Measurements from ENCODE around the gene BMPR1A.
"Not testable (repeated sequence)": the region's sequence is repeated elsewhere in the genome, so short reads cannot be mapped to it uniquely, and the experiment has no call there.

The BMPR1A gene

DNA sequence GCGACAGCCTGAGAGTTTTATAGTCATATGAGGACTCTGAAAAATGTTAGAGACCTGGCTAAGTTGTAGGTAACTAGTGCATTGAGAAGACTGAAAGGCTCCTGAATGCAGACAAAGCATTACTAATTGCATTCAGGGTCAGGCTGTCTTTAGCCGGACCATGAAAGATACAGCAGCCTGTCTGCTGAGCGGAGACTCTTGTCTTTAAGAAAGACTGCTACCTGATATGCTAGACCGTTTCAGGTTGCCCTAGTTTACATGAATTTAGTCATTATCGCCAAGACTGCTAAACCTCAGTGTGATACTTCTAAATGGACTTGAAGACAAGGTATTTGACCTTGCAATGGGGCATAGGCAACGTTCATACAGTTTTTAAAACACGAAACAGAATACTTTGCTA is 81.2 kb downstream of the BMPR1A start:
- DNase-seq (ENCODE audit: low read depth in 2 of 3, low spot score in 1 of 3): no peak

DNA sequence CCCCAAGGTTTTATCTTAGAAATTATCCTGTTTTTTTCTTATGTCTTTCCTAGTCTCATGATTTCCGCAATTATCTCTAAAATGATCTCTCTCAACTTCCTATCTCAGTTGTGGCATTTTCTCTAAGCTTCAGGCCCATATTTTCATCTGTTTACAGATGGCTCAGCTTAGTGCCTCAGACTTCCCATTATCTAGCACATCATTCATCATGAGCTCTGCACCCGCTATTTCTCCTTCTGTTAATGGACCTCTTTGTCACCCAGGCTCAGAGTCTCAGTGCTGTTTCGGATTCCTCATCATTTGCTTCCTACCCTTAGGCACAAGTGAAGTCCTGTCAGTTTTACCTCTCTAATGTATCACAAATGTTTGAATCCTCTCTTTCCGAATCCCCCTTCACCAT is 84.1 kb downstream of the BMPR1A start:
- DNase-seq (ENCODE audit: low read depth in 2 of 3, low spot score in 1 of 3): no peak

DNA sequence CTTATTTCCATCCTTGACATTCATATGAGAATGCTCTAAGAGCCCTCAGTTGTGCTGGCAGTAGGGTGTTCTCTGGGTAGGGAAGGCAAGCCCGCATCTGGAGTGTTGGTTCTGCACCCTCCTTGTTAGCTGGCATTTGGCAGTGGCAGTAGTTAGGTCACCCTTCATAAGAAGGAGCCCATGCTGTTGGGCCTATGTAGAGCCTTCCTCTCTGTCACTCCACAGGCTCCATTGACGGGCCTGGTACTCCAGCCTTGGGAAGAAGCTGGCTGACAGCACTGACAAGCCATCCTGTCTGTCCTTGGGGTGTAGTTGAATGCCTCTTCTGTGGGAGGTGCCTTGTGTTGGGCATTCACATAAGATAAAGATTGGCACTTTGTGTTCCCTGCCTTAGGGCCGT is 89.7 kb downstream of the BMPR1A start:
- DNase-seq (ENCODE audit: low read depth in 2 of 3, low spot score in 1 of 3): no peak

DNA sequence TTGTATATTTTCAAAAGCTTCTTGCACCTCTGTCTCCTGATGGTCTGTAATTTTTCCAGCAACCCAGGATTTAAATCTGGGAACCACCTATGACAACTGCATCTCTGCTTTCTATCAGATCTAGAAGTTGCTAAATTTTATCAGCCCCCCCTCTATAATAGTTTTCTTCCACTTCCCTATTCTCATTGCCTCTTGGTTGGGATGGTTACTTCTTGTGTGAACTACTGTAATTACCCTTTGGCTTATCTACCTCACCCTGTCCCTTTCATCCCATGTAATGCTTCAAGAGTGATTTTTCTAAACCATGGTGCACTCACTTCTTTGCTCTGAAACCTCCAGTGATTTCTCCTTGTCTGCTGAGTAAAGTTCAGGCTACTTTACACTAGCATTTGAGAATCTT is 92.3 kb downstream of the BMPR1A start:
- no peak for DNase-seq (ENCODE audit: low read depth in 2 of 3, low spot score in 1 of 3)

DNA sequence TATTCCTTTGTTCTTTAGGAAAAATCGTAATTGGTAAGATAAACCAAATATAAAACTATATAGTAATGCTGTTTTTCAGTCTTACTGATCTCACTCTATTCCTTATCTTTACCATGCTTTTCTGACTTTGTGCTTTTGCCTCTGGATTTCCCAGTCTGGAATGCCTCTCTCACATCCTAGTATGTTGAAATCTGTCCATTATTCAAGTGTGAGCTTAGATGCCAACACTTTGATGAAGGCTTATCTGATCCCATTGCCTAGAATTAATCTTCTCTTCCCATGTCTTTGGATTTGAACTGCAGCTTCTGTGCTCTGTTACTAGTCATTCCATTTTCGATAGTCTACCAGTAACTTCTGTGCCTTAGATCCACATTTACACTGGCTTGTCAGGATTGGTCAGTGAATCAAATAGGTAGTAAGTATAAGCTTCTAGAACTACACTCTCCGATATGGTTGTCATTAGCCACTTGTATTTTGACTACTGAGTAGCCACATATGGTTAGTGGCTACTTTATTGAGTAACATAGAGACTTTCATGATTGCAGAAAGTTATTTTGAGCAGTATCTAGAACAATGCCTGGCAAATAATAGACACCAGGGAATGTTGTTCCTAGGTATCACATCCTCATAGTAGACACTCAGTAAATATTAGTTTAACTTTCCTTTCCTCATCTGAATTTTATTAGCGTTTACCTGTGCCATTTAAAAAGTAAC is 92.9 kb downstream of the BMPR1A start:
- no peak for DNase-seq (ENCODE audit: low read depth in 2 of 3, low spot score in 1 of 3)

DNA sequence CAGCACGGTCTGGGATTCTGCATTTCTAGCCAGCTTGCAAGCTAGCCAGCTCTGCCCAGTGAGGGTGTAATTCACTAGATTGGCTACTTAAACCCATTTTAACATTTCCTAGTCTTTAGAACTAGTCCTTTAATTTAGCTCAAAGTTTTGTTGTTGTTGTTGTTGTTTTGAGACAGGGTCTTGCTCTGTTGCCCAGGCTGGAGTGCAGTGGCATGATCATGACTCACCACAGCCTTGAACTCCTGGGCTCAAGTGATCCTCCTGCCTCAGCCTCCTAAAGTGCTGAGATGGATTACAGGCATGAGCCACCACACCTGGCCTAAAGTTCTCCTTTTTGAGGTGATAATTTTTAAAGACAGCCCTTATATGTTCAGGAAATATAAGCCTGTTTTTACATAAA is 94.1 kb downstream of the BMPR1A start:
- no peak for DNase-seq (ENCODE audit: low read depth in 2 of 3, low spot score in 1 of 3)

DNA sequence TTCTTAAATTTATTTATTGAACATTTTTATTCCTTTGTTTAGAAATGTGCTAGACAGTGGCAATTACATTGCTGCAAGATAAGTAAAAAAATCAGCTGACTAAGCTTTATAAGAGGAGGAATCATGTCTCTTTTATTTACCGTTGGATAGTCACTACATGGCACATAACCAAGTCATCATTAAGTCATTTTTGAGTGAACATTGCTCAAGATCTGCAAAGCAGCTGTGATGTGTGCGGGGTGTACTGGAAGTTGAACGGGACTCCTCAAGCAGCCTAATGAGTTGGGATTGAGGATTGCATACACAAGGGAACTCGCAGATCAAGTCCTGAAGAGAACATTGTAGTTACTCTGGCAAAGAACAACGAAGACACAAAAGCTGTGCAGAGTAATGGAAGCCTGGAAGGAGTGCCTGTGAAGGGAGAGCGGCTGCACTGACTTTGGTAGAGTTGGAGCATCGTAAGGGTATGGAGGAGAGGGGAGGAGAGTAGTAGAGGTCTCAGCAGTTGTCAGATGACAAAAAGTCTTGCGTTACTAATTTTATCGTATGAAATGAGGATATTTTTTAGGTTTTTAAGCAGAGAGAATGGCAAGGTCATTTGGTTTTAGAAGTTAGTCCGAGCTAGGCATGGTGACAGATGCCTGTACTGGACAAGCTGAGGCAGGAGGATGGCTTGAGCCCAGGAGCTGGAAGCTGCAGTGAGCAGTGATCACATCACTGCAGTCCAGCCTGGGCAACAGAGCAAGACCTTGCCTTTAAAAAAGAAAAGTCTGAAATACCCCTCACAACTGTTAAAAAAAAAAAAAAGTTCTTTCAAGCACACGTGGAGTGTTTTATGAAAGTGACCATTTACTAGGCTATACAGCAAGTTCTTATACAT is 95.1 kb downstream of the BMPR1A start:
- DNase-seq (ENCODE audit: low read depth in 2 of 3, low spot score in 1 of 3): no peak

DNA sequence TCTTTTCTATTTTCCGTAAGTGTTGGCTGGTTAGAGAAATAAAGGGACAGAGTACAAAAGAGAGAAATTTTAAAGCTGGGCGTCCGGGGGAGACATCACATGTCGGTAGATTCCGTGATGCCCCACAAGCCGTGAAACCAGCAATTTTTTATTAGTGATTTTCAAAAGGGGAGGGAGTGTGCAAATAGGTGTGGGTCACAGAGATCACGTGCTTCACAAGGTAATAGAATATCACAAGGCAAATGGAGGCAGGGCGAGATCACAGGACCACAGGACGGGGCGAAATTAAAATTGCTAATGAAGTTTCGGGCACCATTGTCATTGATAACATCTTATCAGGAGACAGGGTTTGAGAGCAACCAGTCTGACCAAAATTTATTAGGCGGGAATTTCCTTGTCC is 97.2 kb downstream of the BMPR1A start:
- DNase-seq (ENCODE audit: low read depth in 2 of 3, low spot score in 1 of 3): not testable (repeated sequence)

DNA sequence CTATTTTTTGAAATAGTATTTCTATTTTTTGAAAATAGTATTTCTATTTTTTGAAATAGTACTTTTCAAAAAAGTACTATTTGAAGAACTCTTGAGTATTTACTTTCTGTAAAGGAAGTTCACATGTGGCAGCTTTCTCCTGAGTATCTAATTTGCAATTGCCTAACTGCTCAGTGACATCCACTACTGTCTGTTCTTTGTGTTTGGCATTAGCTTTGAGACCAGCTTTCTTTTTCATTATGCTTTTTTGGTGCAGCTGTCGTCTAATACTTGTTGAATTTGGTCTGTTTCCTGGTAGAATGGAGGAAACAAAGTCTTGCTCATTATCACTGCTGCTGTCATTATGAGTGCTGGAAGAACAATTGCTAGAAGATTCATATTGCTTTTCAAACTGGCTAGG is 99.1 kb downstream of the BMPR1A start:
- DNase-seq (ENCODE audit: low read depth in 2 of 3, low spot score in 1 of 3): no peak

DNA sequence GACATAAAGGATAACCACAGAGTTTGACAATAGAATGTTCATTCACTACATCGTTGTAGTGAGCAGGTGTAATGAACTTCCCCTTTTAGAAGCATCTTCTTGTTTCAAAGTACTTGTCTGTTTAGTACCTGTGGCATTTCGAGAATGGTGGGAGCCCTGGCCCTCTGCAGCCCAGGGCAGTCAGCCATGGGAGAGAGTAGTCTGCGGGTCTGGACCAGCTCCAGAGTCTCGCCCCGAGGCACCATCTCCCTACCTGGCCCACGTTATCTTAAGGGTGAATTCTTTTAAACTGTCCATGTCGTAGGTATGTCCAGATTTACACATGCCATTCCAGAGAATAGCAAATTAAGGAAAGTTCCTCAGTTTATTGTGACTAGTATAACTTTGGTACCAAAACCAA is 99.7 kb downstream of the BMPR1A start:
- DNase-seq (ENCODE audit: low read depth in 2 of 3, low spot score in 1 of 3): no peak

DNA sequence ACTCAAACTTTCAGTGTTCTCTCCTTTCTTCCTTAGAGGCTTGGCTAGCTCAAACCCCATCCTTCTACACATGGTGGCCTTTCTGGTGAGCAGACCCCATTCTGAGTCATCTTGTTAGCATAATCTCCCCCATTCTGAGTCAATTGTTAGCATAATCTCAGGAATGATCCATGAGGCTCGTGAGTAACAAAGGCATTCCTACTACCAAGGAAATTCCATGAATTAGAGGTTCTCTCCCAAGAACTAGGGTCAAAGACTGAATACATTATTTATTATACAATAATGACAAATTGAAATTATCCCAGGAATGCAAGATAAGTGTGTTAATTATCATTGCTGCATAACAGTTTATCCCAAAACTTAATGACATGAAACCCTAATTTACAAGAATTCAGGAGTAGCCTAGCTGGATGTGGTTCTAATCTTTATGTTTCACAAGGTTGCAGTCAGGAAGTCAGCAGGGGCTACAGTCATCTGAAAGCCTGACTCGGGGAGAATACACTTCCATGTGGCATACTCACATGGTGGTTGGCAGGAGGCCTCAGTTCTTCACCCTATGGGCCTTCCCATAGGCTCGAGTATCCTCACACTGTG is 100.8 kb downstream of the BMPR1A start:
- no peak for DNase-seq (ENCODE audit: low read depth in 2 of 3, low spot score in 1 of 3)

DNA sequence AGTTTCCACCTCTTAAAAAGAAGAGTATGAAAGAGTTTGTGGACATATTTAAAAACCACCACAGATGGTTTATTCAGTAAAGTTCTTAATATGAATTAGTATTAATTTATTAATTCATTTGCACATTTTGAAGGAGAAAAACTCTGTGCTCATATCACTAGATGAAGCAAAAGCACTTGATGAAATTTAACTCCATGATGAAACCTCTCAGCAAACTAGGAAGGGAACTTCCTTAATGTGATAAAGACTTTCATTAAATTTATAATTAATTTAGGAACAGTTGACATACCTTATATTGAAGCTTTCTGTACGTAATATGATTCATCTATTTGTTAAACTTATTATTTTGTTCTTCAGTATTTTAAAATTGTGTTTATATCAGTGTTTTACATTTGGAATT is 101.6 kb downstream of the BMPR1A start:
- no peak for DNase-seq (ENCODE audit: low read depth in 2 of 3, low spot score in 1 of 3)

DNA sequence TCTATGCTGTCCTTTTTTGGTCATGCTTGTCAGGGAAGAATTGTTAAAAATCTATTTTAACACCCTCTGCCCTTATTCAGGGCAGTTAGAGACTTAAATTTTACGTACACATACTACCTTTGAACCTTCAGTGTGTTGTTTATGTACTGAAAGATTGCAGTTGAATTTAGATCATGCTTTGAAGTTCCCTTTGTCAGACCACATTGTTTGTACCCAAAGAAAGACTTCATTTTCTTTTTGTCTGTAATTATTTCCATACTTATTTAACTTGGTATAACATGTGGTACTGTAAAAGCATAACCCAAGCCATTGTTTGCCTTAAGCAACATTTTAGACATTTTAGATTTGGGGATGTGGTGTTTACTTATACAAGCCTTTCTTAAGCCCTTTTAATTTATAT is 104.9 kb downstream of the BMPR1A start:
- no peak for DNase-seq (ENCODE audit: low read depth in 2 of 3, low spot score in 1 of 3)

DNA sequence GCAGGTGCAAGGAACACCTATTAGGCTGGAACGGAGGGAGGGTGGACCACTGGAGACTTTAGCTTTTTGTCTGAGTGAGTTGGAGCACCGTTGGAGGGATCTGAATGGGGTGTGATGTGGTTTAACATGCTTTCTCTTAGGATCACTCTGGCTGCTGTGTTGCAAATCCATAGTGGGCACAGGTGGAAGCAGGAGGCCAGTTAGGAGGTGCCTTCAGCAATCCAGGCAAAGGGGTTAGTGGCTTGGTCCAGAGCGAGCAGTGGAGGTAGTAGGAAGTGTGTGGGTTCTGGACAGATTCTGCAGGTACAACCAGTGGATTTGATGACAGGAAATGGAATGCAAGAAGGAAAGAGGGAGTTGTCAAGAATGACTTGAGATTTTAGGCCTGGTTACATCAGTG is 106.0 kb downstream of the BMPR1A start:
- no peak for DNase-seq (ENCODE audit: low read depth in 2 of 3, low spot score in 1 of 3)

DNA sequence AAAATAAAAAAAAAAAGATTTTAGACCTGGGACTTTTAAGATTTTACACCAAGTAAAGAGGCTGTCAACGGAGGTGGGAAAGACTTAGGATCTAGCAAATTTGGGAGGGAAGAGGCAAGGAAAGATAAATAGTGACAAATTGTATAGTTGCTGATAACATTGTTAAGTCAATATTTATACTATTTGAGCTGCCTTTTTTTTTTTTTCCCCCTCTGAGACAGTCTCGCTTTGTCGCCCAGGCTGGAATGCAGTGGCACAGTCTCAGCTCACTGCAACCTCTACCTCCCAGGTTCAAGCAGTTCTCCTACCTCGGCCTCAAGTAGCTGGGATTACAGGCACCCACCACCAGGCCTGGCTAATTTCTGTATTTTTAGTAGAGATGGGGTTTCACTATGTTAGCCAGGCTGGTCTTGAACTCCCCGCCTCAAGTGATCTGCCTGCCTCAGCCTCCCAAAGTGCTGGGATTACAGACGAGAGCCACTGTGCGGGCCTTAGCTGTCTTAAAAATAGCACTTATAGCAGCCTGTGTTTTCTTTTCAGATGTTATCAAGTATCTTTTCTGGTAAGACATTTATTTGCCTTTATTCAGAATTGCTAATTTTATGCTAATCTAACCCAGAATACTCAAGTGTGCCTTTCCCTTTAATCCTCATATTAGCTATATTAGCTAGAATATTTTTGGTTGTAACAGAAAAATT is 106.5 kb downstream of the BMPR1A start:
- DNase-seq (ENCODE audit: low read depth in 2 of 3, low spot score in 1 of 3): no peak

DNA sequence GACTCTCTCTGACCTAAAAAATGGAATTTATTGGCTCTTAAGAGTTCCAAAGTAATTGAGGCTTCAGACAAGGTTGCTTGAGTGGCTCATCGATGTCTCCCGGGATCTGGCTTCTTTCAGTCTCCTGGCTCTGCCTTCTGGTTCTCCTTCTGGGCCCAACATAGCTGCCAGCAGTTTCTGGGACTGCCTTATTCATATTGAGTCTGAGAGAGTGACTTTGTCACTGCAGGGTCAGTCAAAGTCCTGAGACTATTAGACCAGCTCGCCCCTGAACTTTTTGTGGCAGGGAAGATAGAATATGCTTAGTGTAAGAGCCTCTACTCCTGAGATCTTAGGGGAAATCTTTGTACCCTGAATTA is 107.0 kb downstream of the BMPR1A start:
- no peak for DNase-seq (ENCODE audit: low read depth in 2 of 3, low spot score in 1 of 3)

DNA sequence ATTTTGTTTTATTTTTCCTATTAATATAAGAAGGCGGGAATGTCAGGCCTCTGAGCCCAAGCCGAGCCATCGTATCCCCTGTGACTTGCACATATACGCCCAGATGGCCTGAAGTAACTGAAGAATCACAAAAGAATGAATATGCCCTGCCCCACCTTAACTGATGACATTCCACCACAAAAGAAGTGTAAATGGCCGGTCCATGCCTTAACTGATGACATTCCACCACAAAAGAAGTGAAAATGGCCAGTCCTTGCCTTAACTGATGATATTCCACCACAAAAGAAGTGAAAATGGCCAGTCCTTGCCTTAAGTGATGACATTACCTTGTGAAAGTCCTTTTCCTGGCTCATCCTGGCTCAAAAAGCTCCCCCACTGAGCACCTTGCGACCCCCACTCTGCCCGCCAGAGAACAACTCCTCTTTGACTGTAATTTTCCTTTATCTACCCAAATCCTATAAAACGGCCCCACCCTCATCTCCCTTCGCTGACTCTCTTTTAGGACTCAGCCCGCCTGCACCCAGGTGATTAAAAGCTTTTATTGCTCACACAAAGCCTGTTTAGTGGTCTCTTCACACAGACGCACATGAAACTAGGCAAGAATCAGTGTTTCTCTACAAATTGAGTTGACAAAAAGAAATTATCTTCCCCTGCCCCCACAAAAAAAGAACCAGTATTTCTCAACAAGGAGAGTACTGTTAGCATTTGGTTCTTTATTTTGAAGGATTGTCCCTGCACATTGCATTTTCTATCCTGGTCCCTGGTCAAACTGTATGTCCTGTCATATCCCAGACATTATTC is 108.8 kb downstream of the BMPR1A start:
- not testable (repeated sequence) for DNase-seq (ENCODE audit: low read depth in 2 of 3, low spot score in 1 of 3)

DNA sequence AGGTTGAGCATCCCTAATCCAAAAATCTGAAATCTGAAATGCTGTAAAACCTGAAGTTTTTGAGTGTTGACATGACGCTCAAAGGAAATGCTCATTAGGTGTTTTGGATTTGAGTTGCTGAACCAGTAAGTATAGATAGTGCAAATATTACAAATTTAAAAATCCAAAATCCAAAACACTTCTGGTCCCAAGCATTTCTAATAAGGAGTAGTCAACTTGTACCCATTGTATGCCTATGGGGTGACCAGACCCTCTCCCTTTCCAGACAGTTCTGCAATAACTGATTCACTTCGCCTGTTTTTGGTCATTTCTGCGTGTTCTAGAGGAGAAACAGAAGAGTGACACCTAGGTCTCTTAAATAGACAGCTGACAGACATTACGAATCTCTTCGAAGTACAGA is 110.7 kb downstream of the BMPR1A start:
- DNase-seq (ENCODE audit: low read depth in 2 of 3, low spot score in 1 of 3): no peak

DNA sequence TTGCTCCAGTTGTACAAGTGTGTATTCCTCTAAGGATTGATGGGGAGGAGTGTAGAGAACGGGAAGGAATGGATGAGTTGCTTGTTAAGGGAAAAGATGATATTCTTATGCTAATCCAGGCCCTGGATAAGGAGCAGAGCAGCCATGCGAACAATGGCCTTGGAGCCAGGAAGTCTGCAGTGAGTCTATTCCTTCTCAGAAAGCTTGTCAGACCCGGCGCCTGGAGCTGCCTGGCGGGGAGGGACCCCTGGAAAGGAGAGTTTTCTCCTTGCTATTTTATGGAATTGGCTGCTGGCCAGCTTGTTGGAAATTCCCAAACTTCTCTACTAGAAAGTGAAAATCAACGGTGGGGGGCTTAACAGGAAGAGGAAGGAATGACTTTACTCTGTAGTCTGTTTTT is 111.9 kb downstream of the BMPR1A start:
- DNase-seq (ENCODE audit: low read depth in 2 of 3, low spot score in 1 of 3): no peak

DNA sequence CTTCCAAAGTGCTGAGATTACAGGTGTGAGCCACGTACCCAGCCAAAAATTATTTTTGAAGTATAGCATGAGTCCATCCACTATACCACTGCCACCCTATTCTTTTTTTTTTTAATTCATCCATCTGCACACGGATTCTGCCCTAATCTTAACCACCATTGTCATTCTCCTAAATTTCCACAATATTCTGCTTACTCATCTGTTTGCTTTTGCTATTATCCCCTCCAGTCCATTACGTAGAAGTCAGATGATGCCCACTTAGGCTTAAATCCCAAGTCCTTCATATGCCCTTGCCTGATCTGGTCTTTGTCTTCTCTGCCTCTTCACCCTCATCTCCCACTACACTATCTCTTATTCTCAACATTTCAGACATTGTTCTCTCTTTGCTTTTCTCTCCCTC is 114.3 kb downstream of the BMPR1A start:
- DNase-seq (ENCODE audit: low read depth in 2 of 3, low spot score in 1 of 3): no peak
